DOHH2 (cell line): Measurements from ENCODE around the gene CLTCL1.

Experiments used
- H3F3A ChIP-seq: fragments of 200-600 bp; sonication (generic), shearing (Covaris generic); 2 replicates; pipeline ENCODE4 v1.6.0; 2016; ENCODE audit warnings: antibody characterized with exemption, mild to moderate bottlenecking; ENCODE audit not compliant: control insufficient read depth, insufficient read depth
- H3K27ac ChIP-seq: fragments of 200-600 bp; sonication (generic); 2 replicates; pipeline ENCODE4 v1.5.1; 2014; ENCODE audit warnings: low read depth, mild to moderate bottlenecking, low read length, moderate library complexity
- H3K27me3 ChIP-seq: fragments of 200-600 bp; sonication (generic); 2 replicates; pipeline ENCODE4 v1.6.1; 2014; ENCODE audit warnings: mild to moderate bottlenecking, low read length, mixed read lengths; ENCODE audit not compliant: control insufficient read depth
- H3K36me3 ChIP-seq: fragments of 200-600 bp; sonication (generic); 2 replicates; pipeline ENCODE4 v1.6.1; 2014; ENCODE audit warnings: mild to moderate bottlenecking, low read length, moderate library complexity, mixed read lengths; ENCODE audit not compliant: control insufficient read depth
- H3K4me1 ChIP-seq: fragments of 200-600 bp; sonication (generic); 2 replicates; pipeline ENCODE4 v1.6.1; 2014; ENCODE audit warnings: mild to moderate bottlenecking, low read length, mixed read lengths; ENCODE audit not compliant: control insufficient read depth
- H3K4me2 ChIP-seq: fragments of 200-600 bp; sonication (generic); 2 replicates; pipeline ENCODE4 v1.6.0; 2014; ENCODE audit warnings: mild to moderate bottlenecking, low read length, moderate library complexity
- H3K4me3 ChIP-seq: fragments of 200-600 bp; sonication (generic); 2 replicates; pipeline ENCODE4 v1.5.1; 2014; ENCODE audit warnings: mild to moderate bottlenecking, low read length, mixed read lengths
- H3K79me2 ChIP-seq: fragments of 200-600 bp; sonication (generic); 2 replicates; pipeline ENCODE4 v1.6.1; 2014; ENCODE audit warnings: mild to moderate bottlenecking, low read length, mixed read lengths; ENCODE audit not compliant: control insufficient read depth
- H3K9me2 ChIP-seq: fragments of 200-600 bp; sonication (generic); replicated peaks from 2 replicates; pipeline ENCODE4 v1.6.1; 2014; ENCODE audit warnings: mild to moderate bottlenecking, low read length, mixed read lengths; ENCODE audit not compliant: control insufficient read depth
- H3K9me3 ChIP-seq: fragments of 200-600 bp; sonication (generic); 2 replicates; pipeline ENCODE4 v1.6.1; 2014; ENCODE audit warnings: antibody characterized with exemption, low read length, mixed read lengths; ENCODE audit not compliant: control insufficient read depth, insufficient read depth
- H4K20me1 ChIP-seq: fragments of 200-600 bp; sonication (generic); 2 replicates; pipeline ENCODE4 v1.6.0; 2014; ENCODE audit warnings: low read depth, mild to moderate bottlenecking, antibody characterized with exemption, low read length, moderate library complexity; ENCODE audit not compliant: control insufficient read depth, insufficient read depth
- EZH2phosphoT487 ChIP-seq: fragments of 200-600 bp; sonication (generic); IDR thresholded peaks from 2 replicates; pipeline ENCODE4 v1.6.1; 2017; ENCODE audit warnings: borderline replicate concordance, mild to moderate bottlenecking, antibody characterized with exemption, low read length, moderate library complexity, mixed read lengths
- TF ChIP-seq, protein P1 (sequence below): fragments of 200-600 bp; sonication (generic); IDR thresholded peaks from one replicate; pipeline ENCODE4 v1.5.1; 2014; ENCODE audit warnings: antibody characterized with exemption, mild to moderate bottlenecking, low read depth, low read length; ENCODE audit not compliant: poor library complexity, severe bottlenecking

The CLTCL1 gene

DNA sequence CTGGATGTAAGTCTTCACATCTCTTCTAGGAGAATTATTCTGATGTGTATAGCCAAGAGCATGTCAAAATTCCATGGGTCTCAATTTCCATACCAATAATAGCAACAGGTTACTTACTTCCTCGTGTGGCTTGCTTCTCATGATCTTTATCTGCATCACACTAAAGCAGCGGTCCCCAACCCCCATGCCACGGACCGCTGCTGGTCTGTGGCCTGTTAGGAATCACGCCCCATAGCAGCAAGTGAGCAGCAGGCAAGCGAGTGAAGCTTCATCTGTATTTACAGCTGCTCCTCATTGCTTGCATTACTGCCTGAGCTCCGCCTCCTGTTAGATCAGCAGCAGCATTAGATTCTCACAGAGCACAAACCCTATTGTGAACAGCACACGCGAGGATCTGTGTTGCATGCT lies 84.1 kb downstream of the CLTCL1 start:
- H3K9me2 ChIP-seq = no peaks in the 10 kb centered on the region
- H3K79me2 ChIP-seq = no peaks in the 10 kb centered on the region
- H3K27ac ChIP-seq = no peak overlapping the region
- no peak overlapping the region for H3K4me2 ChIP-seq
- H3K9me3 ChIP-seq = no peaks in the 10 kb centered on the region
- H3K27me3 ChIP-seq = peaks cover 14% of the 10 kb centered on the region
- no peaks in the 10 kb centered on the region for H3K36me3 ChIP-seq
- TF ChIP-seq, protein P1, sequence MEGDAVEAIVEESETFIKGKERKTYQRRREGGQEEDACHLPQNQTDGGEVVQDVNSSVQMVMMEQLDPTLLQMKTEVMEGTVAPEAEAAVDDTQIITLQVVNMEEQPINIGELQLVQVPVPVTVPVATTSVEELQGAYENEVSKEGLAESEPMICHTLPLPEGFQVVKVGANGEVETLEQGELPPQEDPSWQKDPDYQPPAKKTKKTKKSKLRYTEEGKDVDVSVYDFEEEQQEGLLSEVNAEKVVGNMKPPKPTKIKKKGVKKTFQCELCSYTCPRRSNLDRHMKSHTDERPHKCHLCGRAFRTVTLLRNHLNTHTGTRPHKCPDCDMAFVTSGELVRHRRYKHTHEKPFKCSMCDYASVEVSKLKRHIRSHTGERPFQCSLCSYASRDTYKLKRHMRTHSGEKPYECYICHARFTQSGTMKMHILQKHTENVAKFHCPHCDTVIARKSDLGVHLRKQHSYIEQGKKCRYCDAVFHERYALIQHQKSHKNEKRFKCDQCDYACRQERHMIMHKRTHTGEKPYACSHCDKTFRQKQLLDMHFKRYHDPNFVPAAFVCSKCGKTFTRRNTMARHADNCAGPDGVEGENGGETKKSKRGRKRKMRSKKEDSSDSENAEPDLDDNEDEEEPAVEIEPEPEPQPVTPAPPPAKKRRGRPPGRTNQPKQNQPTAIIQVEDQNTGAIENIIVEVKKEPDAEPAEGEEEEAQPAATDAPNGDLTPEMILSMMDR = no peak
- no peak for TF ChIP-seq EZH2phosphoT487
- no peaks in the 10 kb centered on the region for H4K20me1 ChIP-seq
- H3K4me1 ChIP-seq = no peaks in the 10 kb centered on the region
- no peak overlapping the region for H3K4me3 ChIP-seq
- no peaks in the 10 kb centered on the region for H3F3A ChIP-seq

DNA sequence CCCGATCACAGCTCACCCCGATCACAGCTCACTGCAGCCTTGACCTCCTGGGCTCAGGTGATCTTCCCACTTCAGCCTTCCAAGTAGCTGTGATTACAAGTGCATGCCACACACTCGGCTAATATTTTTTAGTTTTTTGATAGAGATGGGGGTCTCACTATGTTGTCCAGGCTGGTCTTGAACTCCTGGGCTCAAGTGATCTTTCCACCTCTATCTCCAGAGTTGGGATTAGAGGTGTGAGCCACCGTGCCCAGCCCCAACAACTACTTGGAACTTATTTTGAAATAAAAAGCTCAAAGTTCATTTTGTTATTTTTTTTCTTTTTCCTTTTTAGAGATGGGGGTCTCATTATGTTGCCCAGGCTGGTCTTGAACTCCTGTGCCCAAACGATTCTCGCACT lies 85.2 kb downstream of the CLTCL1 start:
- Histone ChIP-seq H3K9me3 (no peaks in the 10 kb centered on the region), H3K79me2 (no peaks in the 10 kb centered on the region), H3F3A (no peaks in the 10 kb centered on the region), H3K27me3 (peaks cover 14% of the 10 kb centered on the region), H3K4me1 (no peaks in the 10 kb centered on the region), H3K27ac (no peak overlapping the region), H3K4me3 (no peak overlapping the region), H3K36me3 (no peaks in the 10 kb centered on the region), H4K20me1 (no peaks in the 10 kb centered on the region), H3K9me2 (no peaks in the 10 kb centered on the region), H3K4me2 (no peak overlapping the region)
- TF ChIP-seq, protein P1 = no peak
- no peak for TF ChIP-seq EZH2phosphoT487

DNA sequence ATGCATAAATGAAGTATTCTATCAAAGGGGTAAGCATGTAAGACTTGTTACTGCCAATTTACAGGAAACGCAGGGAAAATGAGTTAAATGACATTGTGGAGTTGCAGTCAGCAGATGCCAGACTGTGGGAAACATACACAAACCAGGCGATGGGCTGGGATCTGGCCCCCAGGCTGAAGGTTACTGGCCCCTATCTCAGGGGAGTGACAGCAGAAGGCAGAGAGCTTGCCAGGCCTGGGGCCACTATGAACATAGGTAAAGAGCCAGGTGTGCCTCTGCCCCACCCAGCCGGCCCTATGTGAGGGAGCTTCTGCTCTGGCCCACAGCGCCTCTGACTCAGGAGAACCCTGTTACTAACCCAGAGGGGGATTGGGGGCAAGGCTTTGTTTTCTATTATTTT lies 86.9 kb downstream of the CLTCL1 start:
- no peak overlapping the region for H3K4me3 ChIP-seq
- H3K27me3 ChIP-seq = peaks cover 7% of the 10 kb centered on the region

More for the DNA sequence above, 86.9 kb downstream of the CLTCL1 start:
- Histone ChIP-seq H3K4me1 (no peaks in the 10 kb centered on the region), H3F3A (no peaks in the 10 kb centered on the region), H3K4me2 (no peak overlapping the region), H3K36me3 (no peaks in the 10 kb centered on the region), H3K79me2 (no peaks in the 10 kb centered on the region), H4K20me1 (no peaks in the 10 kb centered on the region), H3K9me2 (no peaks in the 10 kb centered on the region), H3K27ac (no peak overlapping the region), H3K9me3 (no peaks in the 10 kb centered on the region)
- TF ChIP-seq EZH2phosphoT487 = no peak
- TF ChIP-seq, protein P1 = no peak
